Testis (tissue), 2 donors: ENCODE data around the gene PCDHGA8.

ENCODE experiments used
- CTCF ChIP-seq, 3 experiments: fragments of 450-650 bp in 2 of 3; fragments of 200-600 bp in 1 of 3; sonication (generic) in 1 of 3; IDR thresholded peaks; one replicate each; pipeline ENCODE4 v1.5.1; 2016 to 2019; ENCODE audit warnings: antibody characterized with exemption in 3 of 3, mild to moderate bottlenecking in 2 of 3, moderate library complexity in 1 of 3
- POLR2A ChIP-seq: fragments of 450-650 bp; IDR thresholded peaks from one replicate; pipeline ENCODE4 v1.6.1; 2017; ENCODE audit warnings: antibody characterized with exemption, mild to moderate bottlenecking, moderate library complexity

- TF ChIP-seq CTCF (IDR thresholded peaks at IDR 0.05): no peak
- no peak for TF ChIP-seq POLR2A
Measured at GRCh38 chr5:141384471-141385267, 7.8 kb upstream of the PCDHGA8 start.
